CD14-positive monocyte (primary cell): ENCODE data around the gene GPATCH2. TPM values are rescaled to one million over a fixed set of nuclear protein-coding genes. Genes with fewer than 3 reads are reported as not detected.

Experiments used
- DNase-seq, 3 donors: peaks; one replicate each; pipeline ENCODE4 v3.0.0-alpha.2; 2011 to 2022
- H2AFZ ChIP-seq: 2 replicates; pipeline ENCODE4 v1.6.0; 2012; ENCODE audit warnings: mild to moderate bottlenecking, low read depth, low read length, inconsistent platforms; ENCODE audit not compliant: insufficient read depth, poor library complexity, severe bottlenecking
- H3K27ac ChIP-seq, 2 donors: 1 replicate in 1 of 2; 2 replicates in 1 of 2; pipeline ENCODE4 v1.5.1; 2012 to 2013; ENCODE audit warnings: low read length in 2 of 2, control low read depth in 1 of 2, inconsistent platforms in 1 of 2, low read depth in 1 of 2, mild to moderate bottlenecking in 1 of 2
- H3K27me3 ChIP-seq, 2 donors: one replicate each; pipeline versions ENCODE4 v1.6.0 to v1.6.1; 2011 to 2013; ENCODE audit warnings: low read length in 2 of 2; ENCODE audit not compliant: control insufficient read depth in 2 of 2, insufficient read depth in 2 of 2
- H3K36me3 ChIP-seq, 2 donors: replicated peaks in 1 of 2; 1 replicate in 1 of 2; 2 replicates in 1 of 2; pipeline versions ENCODE4 v1.5.1 to v1.6.1; 2012 to 2013; ENCODE audit warnings: low read length in 2 of 2, control low read depth in 1 of 2, inconsistent platforms in 1 of 2, mild to moderate bottlenecking in 1 of 2; ENCODE audit not compliant: insufficient read depth in 2 of 2, control insufficient read depth in 1 of 2
- H3K4me1 ChIP-seq, 2 donors: 1 replicate in 1 of 2; 2 replicates in 1 of 2; pipeline versions ENCODE4 v1.5.1 to v1.6.1; 2012 to 2013; ENCODE audit warnings: low read length in 2 of 2, control low read depth in 1 of 2, inconsistent platforms in 1 of 2, mild to moderate bottlenecking in 1 of 2, moderate library complexity in 1 of 2; ENCODE audit not compliant: insufficient read depth in 2 of 2, control insufficient read depth in 1 of 2
- H3K4me2 ChIP-seq: replicated peaks from 2 replicates; pipeline ENCODE3; 2012; ENCODE audit warnings: low read length, moderate library complexity, mild to moderate bottlenecking; ENCODE audit not compliant: poor library complexity, severe bottlenecking; ENCODE audit errors: extremely low read depth
- H3K4me3 ChIP-seq, 3 experiments: fragments of 200-600 bp in 1 of 3; sonication (generic) in 1 of 3; replicated peaks in 1 of 3; 1 replicate in 2 of 3; 2 replicates in 1 of 3; pipeline ENCODE4 v1.5.1; 2011 to 2013; ENCODE audit warnings: low read length in 3 of 3, mild to moderate bottlenecking in 3 of 3, control low read depth in 2 of 3, low read depth in 2 of 3, inconsistent platforms in 1 of 3, moderate library complexity in 1 of 3
- H3K79me2 ChIP-seq: 2 replicates; pipeline ENCODE4 v1.6.0; 2012; ENCODE audit warnings: mild to moderate bottlenecking, control low read depth, inconsistent platforms, low read length, moderate library complexity; ENCODE audit not compliant: insufficient read depth
- H3K9ac ChIP-seq: 2 replicates; pipeline ENCODE4 v1.6.0; 2017; ENCODE audit warnings: low read length, mild to moderate bottlenecking; ENCODE audit not compliant: insufficient read depth, poor library complexity, severe bottlenecking
- H3K9me3 ChIP-seq, 2 donors: replicated peaks in 1 of 2; 1 replicate in 1 of 2; 2 replicates in 1 of 2; pipeline versions ENCODE4 v1.5.1 to v1.6.1; 2012 to 2013; ENCODE audit warnings: low read length in 2 of 2, control low read depth in 1 of 2; ENCODE audit not compliant: control insufficient read depth in 1 of 2, insufficient read depth in 1 of 2
- H4K20me1 ChIP-seq: 2 replicates; pipeline ENCODE4 v1.6.0; 2012; ENCODE audit warnings: mild to moderate bottlenecking, low read length, control low read depth, moderate library complexity; ENCODE audit not compliant: insufficient read depth
- H3K27ac Mint-ChIP-seq, 7 donors: one replicate each; pipeline ENCODE4 v1.8.0; 2020; ENCODE audit warnings: mild to moderate bottlenecking in 7 of 7, mixed read lengths in 7 of 7, moderate library complexity in 6 of 7, inconsistent platforms in 2 of 7
- H3K27me3 Mint-ChIP-seq, 3 donors: one replicate each; pipeline ENCODE4 v1.8.0; 2021 to 2022; ENCODE audit warnings: low read depth in 3 of 3, mild to moderate bottlenecking in 3 of 3, mixed read lengths in 3 of 3, moderate library complexity in 3 of 3, inconsistent platforms in 1 of 3
- H3K36me3 Mint-ChIP-seq, 2 donors: one replicate each; pipeline ENCODE4 v1.8.0; 2020; ENCODE audit warnings: mixed read lengths in 2 of 2, inconsistent platforms in 1 of 2, mild to moderate bottlenecking in 1 of 2
- H3K4me1 Mint-ChIP-seq: one replicate; pipeline ENCODE4 v1.8.0; 2020; ENCODE audit warnings: mild to moderate bottlenecking, mixed read lengths
- H3K4me3 Mint-ChIP-seq, 2 donors: one replicate each; pipeline ENCODE4 v1.8.0; 2020; ENCODE audit warnings: mild to moderate bottlenecking in 2 of 2, mixed read lengths in 2 of 2, moderate library complexity in 1 of 2
- H3K9me3 Mint-ChIP-seq, 7 donors: one replicate each; pipeline ENCODE4 v1.8.0; 2020 to 2022; ENCODE audit warnings: mixed read lengths in 7 of 7, mild to moderate bottlenecking in 6 of 7, moderate library complexity in 6 of 7, inconsistent platforms in 2 of 7
- WGBS: methylation state at CpG from one replicate; pipeline ENCODE4 v1.1.5; 2013; ENCODE audit warnings: missing lambda C conversion rate; ENCODE audit not compliant: insufficient coverage; 5-methylcytosine and 5-hydroxymethylcytosine counted together
- intact Hi-C, 2 donors: fragments of 100-400 bp; cut with micrococcal nuclease; formaldehyde crosslinking; loops; one replicate each; pipeline versions ENCODE4 v1.15.0 to v1.15.1; 2023
- polyA plus RNA-seq, 3 donors: library from polyadenylated mRNA; depleted of rRNA in 1 of 3; unstranded in 2 of 3; stranded (reverse) in 1 of 3; fragments of 300-500 nt in 2 of 3; fragments of >200 nt in 1 of 3; fragmentation: Illumina TruSeq in 2 of 3; gene quantifications; 1 replicate in 2 of 3; 2 replicates in 1 of 3; pipeline ENCODE4 v1.2.3, GENCODE V29; 2012 to 2021
- TF ChIP-seq, protein P1 (sequence below): fragments of 200-600 bp; IDR thresholded peaks from one replicate; pipeline ENCODE4 v1.8.0; 2022; ENCODE audit warnings: antibody characterized with exemption, mild to moderate bottlenecking

The GPATCH2 gene
- polyA plus RNA-seq, 3 donors, result 1.8 to 3.4 (median 1.9) TPM

DNA sequence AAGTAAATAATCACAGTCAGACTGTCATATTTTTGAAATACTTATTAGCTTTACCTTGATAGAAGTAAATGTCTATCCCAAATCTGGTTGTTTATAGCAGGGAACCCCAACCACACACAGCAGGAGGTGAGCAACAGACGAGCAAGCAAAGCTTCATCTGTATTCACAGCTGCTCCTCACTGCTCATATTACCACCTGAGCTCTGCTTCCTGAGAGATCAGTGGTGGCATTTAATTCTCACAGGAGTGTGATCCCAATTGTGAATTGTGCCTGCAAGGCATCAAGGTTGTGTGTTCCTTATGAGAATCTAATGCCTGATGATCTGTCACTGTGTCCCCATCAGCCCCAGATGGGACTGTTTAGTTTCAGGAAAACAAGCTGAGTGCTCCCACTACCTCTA lies 104.3 kb downstream of the GPATCH2 start:
- no peak overlapping the region for H3K4me3 ChIP-seq
- Mint-ChIP-seq H3K27ac (no peak overlapping the region), H3K9me3 (peaks cover 0 to 13% (median 8%) of the 10 kb centered on the region in 7 donors), H3K36me3 (peaks cover 0 to 6% of the 10 kb centered on the region in 2 donors), H3K4me3 (no peak overlapping the region), H3K27me3 (no peaks in the 10 kb centered on the region), H3K4me1 (no peaks in the 10 kb centered on the region)
- H3K4me1 ChIP-seq, result no peaks in the 10 kb centered on the region
- no CpG with 5 or more reads among the region's 1 CpG for WGBS
- TF ChIP-seq, protein P1, sequence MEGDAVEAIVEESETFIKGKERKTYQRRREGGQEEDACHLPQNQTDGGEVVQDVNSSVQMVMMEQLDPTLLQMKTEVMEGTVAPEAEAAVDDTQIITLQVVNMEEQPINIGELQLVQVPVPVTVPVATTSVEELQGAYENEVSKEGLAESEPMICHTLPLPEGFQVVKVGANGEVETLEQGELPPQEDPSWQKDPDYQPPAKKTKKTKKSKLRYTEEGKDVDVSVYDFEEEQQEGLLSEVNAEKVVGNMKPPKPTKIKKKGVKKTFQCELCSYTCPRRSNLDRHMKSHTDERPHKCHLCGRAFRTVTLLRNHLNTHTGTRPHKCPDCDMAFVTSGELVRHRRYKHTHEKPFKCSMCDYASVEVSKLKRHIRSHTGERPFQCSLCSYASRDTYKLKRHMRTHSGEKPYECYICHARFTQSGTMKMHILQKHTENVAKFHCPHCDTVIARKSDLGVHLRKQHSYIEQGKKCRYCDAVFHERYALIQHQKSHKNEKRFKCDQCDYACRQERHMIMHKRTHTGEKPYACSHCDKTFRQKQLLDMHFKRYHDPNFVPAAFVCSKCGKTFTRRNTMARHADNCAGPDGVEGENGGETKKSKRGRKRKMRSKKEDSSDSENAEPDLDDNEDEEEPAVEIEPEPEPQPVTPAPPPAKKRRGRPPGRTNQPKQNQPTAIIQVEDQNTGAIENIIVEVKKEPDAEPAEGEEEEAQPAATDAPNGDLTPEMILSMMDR, result no peak
- intact Hi-C loops, result no loop called here
- H3K79me2 ChIP-seq, result no peaks in the 10 kb centered on the region
- no peak overlapping the region for H3K27ac ChIP-seq
- no peaks in the 10 kb centered on the region for H3K36me3 ChIP-seq
- H3K9me3 ChIP-seq, result peaks cover 0 to 2% of the 10 kb centered on the region in 2 donors
- H3K27me3 ChIP-seq, result no peaks in the 10 kb centered on the region
- H4K20me1 ChIP-seq, result no peaks in the 10 kb centered on the region
- no peak for DNase-seq
- no peak overlapping the region for H3K4me2 ChIP-seq
- no peak overlapping the region for H2AFZ ChIP-seq
- no peak overlapping the region for H3K9ac ChIP-seq

DNA sequence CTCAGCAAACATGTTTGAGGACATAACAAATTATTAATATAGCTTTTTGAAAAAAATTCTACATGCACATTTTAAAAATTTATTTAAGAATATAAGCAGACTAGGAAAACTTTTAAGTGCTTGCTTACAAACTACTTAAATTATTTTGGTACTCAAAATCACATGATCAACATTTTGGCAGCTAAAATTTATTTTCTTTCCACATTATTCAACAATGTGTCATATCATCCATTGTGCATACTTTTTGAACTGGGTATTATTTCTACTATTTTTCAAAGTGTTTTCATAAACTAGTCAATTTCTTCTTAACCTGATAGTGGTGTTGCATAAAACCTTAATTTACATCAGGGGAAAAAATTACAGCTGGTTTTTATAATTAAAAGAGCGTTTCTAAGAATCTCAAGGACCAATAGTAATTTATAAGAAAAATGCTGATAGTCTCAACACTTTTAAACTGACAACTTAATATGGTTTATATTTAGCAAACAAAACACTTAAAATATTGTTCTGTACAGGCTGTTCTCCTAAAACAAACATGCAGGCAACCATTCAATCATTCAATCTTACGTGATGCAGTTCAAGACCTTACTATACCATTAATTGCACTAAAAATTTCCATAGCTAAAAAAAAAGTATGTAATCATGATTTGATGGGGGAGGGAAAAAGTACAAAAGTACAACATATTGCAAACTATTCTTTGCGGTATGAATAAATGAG lies 105.0 kb downstream of the GPATCH2 start:
- Mint-ChIP-seq H3K9me3 (peaks cover 0 to 12% (median 8%) of the 10 kb centered on the region in 7 donors), H3K27me3 (no peaks in the 10 kb centered on the region), H3K27ac (no peak overlapping the region), H3K4me1 (no peaks in the 10 kb centered on the region), H3K4me3 (no peak overlapping the region), H3K36me3 (peaks cover 0 to 6% of the 10 kb centered on the region in 2 donors)
- no peaks in the 10 kb centered on the region for H3K27me3 ChIP-seq
- no peak overlapping the region for H3K9ac ChIP-seq
- H3K27ac ChIP-seq, result no peak overlapping the region
- no CpG with 5 or more reads among the region's 3 CpGs for WGBS
- H3K79me2 ChIP-seq, result no peaks in the 10 kb centered on the region
- no peak overlapping the region for H2AFZ ChIP-seq
- H3K4me2 ChIP-seq, result no peak overlapping the region
- no peaks in the 10 kb centered on the region for H3K4me1 ChIP-seq
- H3K9me3 ChIP-seq, result peaks cover 0 to 2% of the 10 kb centered on the region in 2 donors
- no peak for DNase-seq
- H4K20me1 ChIP-seq, result no peaks in the 10 kb centered on the region
- no peak overlapping the region for H3K4me3 ChIP-seq
- H3K36me3 ChIP-seq, result no peaks in the 10 kb centered on the region
- TF ChIP-seq, protein P1, result no peak
- intact Hi-C loops, result no loop called here
